DOHH2 (cell line): ENCODE results near the gene TFAP2C.

Experiments
- H3F3A ChIP-seq: fragments of 200-600 bp; sonication (generic), shearing (Covaris generic); 2 replicates; pipeline ENCODE4 v1.6.0; 2016; ENCODE audit warnings: antibody characterized with exemption, mild to moderate bottlenecking; ENCODE audit not compliant: control insufficient read depth, insufficient read depth
- H3K27ac ChIP-seq: fragments of 200-600 bp; sonication (generic); 2 replicates; pipeline ENCODE4 v1.5.1; 2014; ENCODE audit warnings: low read depth, mild to moderate bottlenecking, low read length, moderate library complexity
- H3K27me3 ChIP-seq: fragments of 200-600 bp; sonication (generic); 2 replicates; pipeline ENCODE4 v1.6.1; 2014; ENCODE audit warnings: mild to moderate bottlenecking, low read length, mixed read lengths; ENCODE audit not compliant: control insufficient read depth
- H3K36me3 ChIP-seq: fragments of 200-600 bp; sonication (generic); 2 replicates; pipeline ENCODE4 v1.6.1; 2014; ENCODE audit warnings: mild to moderate bottlenecking, low read length, moderate library complexity, mixed read lengths; ENCODE audit not compliant: control insufficient read depth
- H3K4me1 ChIP-seq: fragments of 200-600 bp; sonication (generic); 2 replicates; pipeline ENCODE4 v1.6.1; 2014; ENCODE audit warnings: mild to moderate bottlenecking, low read length, mixed read lengths; ENCODE audit not compliant: control insufficient read depth
- H3K4me2 ChIP-seq: fragments of 200-600 bp; sonication (generic); 2 replicates; pipeline ENCODE4 v1.6.0; 2014; ENCODE audit warnings: mild to moderate bottlenecking, low read length, moderate library complexity
- H3K4me3 ChIP-seq: fragments of 200-600 bp; sonication (generic); 2 replicates; pipeline ENCODE4 v1.5.1; 2014; ENCODE audit warnings: mild to moderate bottlenecking, low read length, mixed read lengths
- H3K79me2 ChIP-seq: fragments of 200-600 bp; sonication (generic); 2 replicates; pipeline ENCODE4 v1.6.1; 2014; ENCODE audit warnings: mild to moderate bottlenecking, low read length, mixed read lengths; ENCODE audit not compliant: control insufficient read depth
- H3K9me2 ChIP-seq: fragments of 200-600 bp; sonication (generic); replicated peaks from 2 replicates; pipeline ENCODE4 v1.6.1; 2014; ENCODE audit warnings: mild to moderate bottlenecking, low read length, mixed read lengths; ENCODE audit not compliant: control insufficient read depth
- H3K9me3 ChIP-seq: fragments of 200-600 bp; sonication (generic); 2 replicates; pipeline ENCODE4 v1.6.1; 2014; ENCODE audit warnings: antibody characterized with exemption, low read length, mixed read lengths; ENCODE audit not compliant: control insufficient read depth, insufficient read depth
- H4K20me1 ChIP-seq: fragments of 200-600 bp; sonication (generic); 2 replicates; pipeline ENCODE4 v1.6.0; 2014; ENCODE audit warnings: low read depth, mild to moderate bottlenecking, antibody characterized with exemption, low read length, moderate library complexity; ENCODE audit not compliant: control insufficient read depth, insufficient read depth
- CTCF ChIP-seq: fragments of 200-600 bp; sonication (generic); IDR thresholded peaks from one replicate; pipeline ENCODE4 v1.5.1; 2014; ENCODE audit warnings: antibody characterized with exemption, mild to moderate bottlenecking, low read depth, low read length; ENCODE audit not compliant: poor library complexity, severe bottlenecking
- EZH2phosphoT487 ChIP-seq: fragments of 200-600 bp; sonication (generic); IDR thresholded peaks from 2 replicates; pipeline ENCODE4 v1.6.1; 2017; ENCODE audit warnings: borderline replicate concordance, mild to moderate bottlenecking, antibody characterized with exemption, low read length, moderate library complexity, mixed read lengths

TFAP2C gene

GRCh38 chr20:56634307-56634706, 5.2 kb downstream of the TFAP2C start:
- Histone ChIP-seq H3K27ac (no peak overlapping the region), H3F3A (no peaks in the 10 kb centered on the region), H3K9me2 (no peaks in the 10 kb centered on the region), H3K4me2 (no peak overlapping the region), H4K20me1 (no peaks in the 10 kb centered on the region), H3K27me3 (peaks cover 9% of the 10 kb centered on the region), H3K4me1 (no peaks in the 10 kb centered on the region), H3K9me3 (no peaks in the 10 kb centered on the region), H3K4me3 (no peak overlapping the region), H3K79me2 (no peaks in the 10 kb centered on the region), H3K36me3 (no peaks in the 10 kb centered on the region)
- TF ChIP-seq CTCF (no peak), EZH2phosphoT487 (no peak)

- Histone ChIP-seq H3K4me1 (no peaks in the 10 kb centered on the region), H3K9me3 (no peaks in the 10 kb centered on the region), H3K9me2 (no peaks in the 10 kb centered on the region), H3K36me3 (no peaks in the 10 kb centered on the region), H3K27me3 (peaks cover 9% of the 10 kb centered on the region), H3K4me2 (no peak overlapping the region), H3K27ac (no peak overlapping the region), H3F3A (no peaks in the 10 kb centered on the region), H4K20me1 (no peaks in the 10 kb centered on the region), H3K79me2 (no peaks in the 10 kb centered on the region), H3K4me3 (no peak overlapping the region)
- TF ChIP-seq CTCF = no peak
- no peak for TF ChIP-seq EZH2phosphoT487
Measured at GRCh38 chr20:56634735-56635385, 5.8 kb downstream of the TFAP2C start.

- Histone ChIP-seq H4K20me1 (no peaks in the 10 kb centered on the region), H3K9me2 (no peaks in the 10 kb centered on the region), H3K4me2 (no peak overlapping the region), H3K4me1 (no peaks in the 10 kb centered on the region), H3K27me3 (peaks cover 9% of the 10 kb centered on the region), H3K27ac (no peak overlapping the region), H3K9me3 (no peaks in the 10 kb centered on the region), H3K36me3 (no peaks in the 10 kb centered on the region), H3F3A (no peaks in the 10 kb centered on the region), H3K4me3 (no peak overlapping the region), H3K79me2 (no peaks in the 10 kb centered on the region)
- no peak for TF ChIP-seq EZH2phosphoT487
- no peak for TF ChIP-seq CTCF
Measured at GRCh38 chr20:56636716-56637115, 7.6 kb downstream of the TFAP2C start.
